HEK293 (cell line): ENCODE measurements around the gene COMMD10.

Experiments
- CTCF ChIA-PET: fragments of 350-600 bp; formaldehyde crosslinking; extraction: SDS; loops from one replicate; lab custom pipeline; 2021; ENCODE audit warnings: antibody characterized with exemption; lab: Yijun Ruan, JAX
- POLR2A ChIA-PET: fragments of 300-600 bp; formaldehyde crosslinking; extraction: SDS; loops from one replicate; lab custom pipeline; 2020; ENCODE audit warnings: antibody characterized with exemption, inconsistent platforms; lab: Yijun Ruan, JAX
- H3K27ac ChIP-seq: fragments of 200-500 bp; sonication (Bioruptor generic); 2 replicates; pipeline ENCODE4 v1.5.1; 2014; ENCODE audit warnings: low read depth, low read length, control low read depth, inconsistent platforms; ENCODE audit errors: extremely low read depth
- H3K36me3 ChIP-seq, 2 experiments: fragments of 200-500 bp in 1 of 2; sonication (Bioruptor generic) in 1 of 2; 1 replicate in 1 of 2; 2 replicates in 1 of 2; pipeline ENCODE4 v1.5.1; 2014 to 2017; ENCODE audit warnings: inconsistent platforms in 2 of 2, low read length in 2 of 2; ENCODE audit not compliant: control insufficient read depth in 2 of 2, insufficient read depth in 1 of 2
- H3K4me1 ChIP-seq: fragments of 200-500 bp; sonication (Bioruptor generic); 2 replicates; pipeline ENCODE4 v1.5.1; 2014; ENCODE audit warnings: mild to moderate bottlenecking, low read length, inconsistent platforms; ENCODE audit not compliant: control insufficient read depth, insufficient read depth
- H3K4me3 ChIP-seq: 2 replicates; pipeline ENCODE4 v1.5.1; 2011; ENCODE audit warnings: low read depth, mild to moderate bottlenecking, control low read depth, low read length, moderate library complexity
- H3K9me3 ChIP-seq: fragments of 200-500 bp; sonication (Bioruptor generic); 2 replicates; pipeline ENCODE4 v1.5.1; 2014; ENCODE audit warnings: low read depth, low read length, inconsistent platforms; ENCODE audit not compliant: control insufficient read depth, insufficient read depth
- EGR2 ChIP-seq: fragments of 450-650 bp; formaldehyde crosslinking; IDR thresholded peaks from 2 replicates; pipeline ENCODE4 v1.5.1; 2016; ENCODE audit warnings: low read depth, missing biosample characterization, missing genetic modification characterization
- GLIS2 ChIP-seq: fragments of 450-650 bp; formaldehyde crosslinking; IDR thresholded peaks from 2 replicates; pipeline ENCODE4 v1.5.1; 2016; ENCODE audit warnings: missing biosample characterization, missing genetic modification characterization
- IKZF3 ChIP-seq: fragments of 450-650 bp; IDR thresholded peaks from 2 replicates; pipeline ENCODE4 v1.5.0; 2018; ENCODE audit warnings: missing biosample characterization, mild to moderate bottlenecking, missing genetic modification characterization, moderate library complexity
- INSM2 ChIP-seq: fragments of 450-650 bp; formaldehyde crosslinking; IDR thresholded peaks from 2 replicates; pipeline ENCODE4 v1.5.1; 2016; ENCODE audit warnings: missing biosample characterization, missing genetic modification characterization
- KLF16 ChIP-seq: fragments of 450-650 bp; formaldehyde crosslinking; IDR thresholded peaks from 2 replicates; pipeline ENCODE4 v1.5.1; 2017; ENCODE audit warnings: missing biosample characterization, missing genetic modification characterization
- OSR2 ChIP-seq: fragments of 450-650 bp; formaldehyde crosslinking; IDR thresholded peaks from 2 replicates; pipeline ENCODE4 v1.5.1; 2016; ENCODE audit warnings: missing biosample characterization, missing genetic modification characterization
- PRDM6 ChIP-seq: fragments of 450-650 bp; formaldehyde crosslinking; IDR thresholded peaks from 2 replicates; pipeline ENCODE4 v1.5.1; 2017; ENCODE audit warnings: missing biosample characterization, missing genetic modification characterization
- SP3 ChIP-seq: fragments of 450-650 bp; formaldehyde crosslinking; IDR thresholded peaks from 2 replicates; pipeline ENCODE4 v1.5.1; 2016; ENCODE audit warnings: missing biosample characterization, missing genetic modification characterization
- SP7 ChIP-seq: fragments of 450-650 bp; formaldehyde crosslinking; IDR thresholded peaks from 2 replicates; pipeline ENCODE4 v1.5.1; 2016; ENCODE audit warnings: missing biosample characterization, missing genetic modification characterization
- WT1 ChIP-seq: fragments of 450-650 bp; formaldehyde crosslinking; IDR thresholded peaks from 2 replicates; pipeline ENCODE4 v1.5.1; 2016; ENCODE audit warnings: missing biosample characterization, missing genetic modification characterization
- ZBTB1 ChIP-seq: fragments of 450-650 bp; formaldehyde crosslinking; IDR thresholded peaks from 2 replicates; pipeline ENCODE4 v1.5.1; 2016; ENCODE audit warnings: missing biosample characterization, missing genetic modification characterization
- ZFP37 ChIP-seq: fragments of 450-650 bp; formaldehyde crosslinking; IDR thresholded peaks from 2 replicates; pipeline ENCODE4 v1.5.1; 2016; ENCODE audit warnings: missing biosample characterization, missing genetic modification characterization
- ZNF112 ChIP-seq: fragments of 450-650 bp; formaldehyde crosslinking; IDR thresholded peaks from 2 replicates; pipeline ENCODE4 v1.5.0; 2017; ENCODE audit warnings: missing biosample characterization, missing genetic modification characterization
- ZNF23 ChIP-seq: fragments of 450-650 bp; formaldehyde crosslinking; IDR thresholded peaks from 2 replicates; pipeline ENCODE4 v1.5.1; 2016; ENCODE audit warnings: missing biosample characterization, missing genetic modification characterization, borderline replicate concordance
- ZNF266 ChIP-seq: fragments of 450-650 bp; formaldehyde crosslinking; IDR thresholded peaks from 2 replicates; pipeline ENCODE4 v1.5.1; 2016; ENCODE audit warnings: missing biosample characterization, missing genetic modification characterization, low read depth
- ZNF324 ChIP-seq: fragments of 450-650 bp; formaldehyde crosslinking; IDR thresholded peaks from 2 replicates; pipeline ENCODE4 v1.5.1; 2016; ENCODE audit warnings: missing biosample characterization, missing genetic modification characterization
- ZNF335 ChIP-seq: fragments of 450-650 bp; formaldehyde crosslinking; conservative IDR thresholded peaks from 2 replicates; pipeline ENCODE4 v1.5.1; 2016; ENCODE audit warnings: missing biosample characterization, missing genetic modification characterization

COMMD10 gene

GRCh38 chr5:116038817-116039216, 46.0 kb upstream of the COMMD10 start:
- ChIA-PET POLR2A (no interaction called here), CTCF (no interaction called here)
- H3K9me3 ChIP-seq, result no peaks in the 10 kb centered on the region
- no peak overlapping the region for H3K27ac ChIP-seq
- H3K36me3 ChIP-seq, result no peaks in the 10 kb centered on the region
- H3K4me1 ChIP-seq, result no peaks in the 10 kb centered on the region
- H3K4me3 ChIP-seq, result no peak overlapping the region
- TF ChIP-seq ZNF335, result no peak
- TF ChIP-seq EGR2 (tag by site-specific recombination), result 0 out of 2 replicates have a peak, but pooled peaks have one; percentile 7
- no peak for TF ChIP-seq KLF16 (tag by site-specific recombination)
- no peak for TF ChIP-seq INSM2 (tag by site-specific recombination)

- Histone ChIP-seq H3K27ac (no peak overlapping the region), H3K9me3 (no peaks in the 10 kb centered on the region), H3K4me1 (peaks cover 3% of the 10 kb centered on the region; the same call in 1 of the 2 replicates), H3K36me3 (no peaks in the 10 kb centered on the region), H3K4me3 (no peak overlapping the region)
- ChIA-PET CTCF (interaction anchor here (1.7 kb wide), 1 partner anchor 26 kb away, joined by 8 read pairs; no protein-coding TSS in a partner anchor), POLR2A (no interaction called here)
- TF ChIP-seq ZBTB1 (tag by site-specific recombination) (no peak), SP3 (tag by site-specific recombination) (no peak)
Measured at GRCh38 chr5:116042375-116042774, 42.5 kb upstream of the COMMD10 start.

GRCh38 chr5:116044073-116044472, 40.8 kb upstream of the COMMD10 start:
- Histone ChIP-seq H3K36me3 (no peaks in the 10 kb centered on the region), H3K27ac (no peak overlapping the region), H3K9me3 (no peaks in the 10 kb centered on the region), H3K4me3 (no peak overlapping the region), H3K4me1 (peaks cover 3% of the 10 kb centered on the region; the same call in 1 of the 2 replicates)
- POLR2A ChIA-PET, result no interaction called here
- CTCF ChIA-PET, result interaction anchor here (0.7 kb wide), 1 partner anchor 415 kb away, joined by 3 read pairs; no protein-coding TSS in a partner anchor
- 0 out of 2 replicates have a peak, but pooled peaks have one; percentile 27 for TF ChIP-seq WT1
- TF ChIP-seq SP7, result peak; percentile 97
- no peak for TF ChIP-seq ZNF324 (tag by site-specific recombination)
- TF ChIP-seq PRDM6, result 0 out of 2 replicates have a peak, but pooled peaks have one; percentile 6
- no peak for TF ChIP-seq ZNF266 (tag by site-specific recombination)
- 0 out of 2 replicates have a peak, but pooled peaks have one; percentile 20 for TF ChIP-seq IKZF3 (tag by site-specific recombination)
- TF ChIP-seq OSR2 (tag by site-specific recombination), result peak; percentile 61; the same call in 1 of the 2 replicates

- POLR2A ChIA-PET, result no interaction called here
Measured at GRCh38 chr5:116045821-116046220, 39.0 kb upstream of the COMMD10 start.

More at GRCh38 chr5:116045821-116046220, 39.0 kb upstream of the COMMD10 start:
- CTCF ChIA-PET, result no interaction called here
- no peaks in the 10 kb centered on the region for H3K9me3 ChIP-seq
- H3K4me3 ChIP-seq, result no peak overlapping the region
- H3K4me1 ChIP-seq, result peaks cover 3% of the 10 kb centered on the region; the same call in 1 of the 2 replicates
- H3K27ac ChIP-seq, result no peak overlapping the region
- no peaks in the 10 kb centered on the region for H3K36me3 ChIP-seq
- TF ChIP-seq ZFP37 (tag by site-specific recombination), result no peak
- no peak for TF ChIP-seq ZNF23 (tag by site-specific recombination)
- no peak for TF ChIP-seq ZNF112 (tag by site-specific recombination)
- no peak for TF ChIP-seq GLIS2 (tag by site-specific recombination)
